GM12892 (cell line): Measurements from ENCODE around the gene TIMP3.

Source experiments
- POLR2A ChIP-seq: IDR thresholded peaks from 2 replicates; pipeline ENCODE4 v1.6.1; 2011; ENCODE audit warnings: low read depth, low read length, control low read depth
- POLR2AphosphoS5 ChIP-seq: IDR thresholded peaks from 2 replicates; pipeline ENCODE4 v1.6.1; 2011; ENCODE audit warnings: low read depth, low read length, control low read depth

DNA sequence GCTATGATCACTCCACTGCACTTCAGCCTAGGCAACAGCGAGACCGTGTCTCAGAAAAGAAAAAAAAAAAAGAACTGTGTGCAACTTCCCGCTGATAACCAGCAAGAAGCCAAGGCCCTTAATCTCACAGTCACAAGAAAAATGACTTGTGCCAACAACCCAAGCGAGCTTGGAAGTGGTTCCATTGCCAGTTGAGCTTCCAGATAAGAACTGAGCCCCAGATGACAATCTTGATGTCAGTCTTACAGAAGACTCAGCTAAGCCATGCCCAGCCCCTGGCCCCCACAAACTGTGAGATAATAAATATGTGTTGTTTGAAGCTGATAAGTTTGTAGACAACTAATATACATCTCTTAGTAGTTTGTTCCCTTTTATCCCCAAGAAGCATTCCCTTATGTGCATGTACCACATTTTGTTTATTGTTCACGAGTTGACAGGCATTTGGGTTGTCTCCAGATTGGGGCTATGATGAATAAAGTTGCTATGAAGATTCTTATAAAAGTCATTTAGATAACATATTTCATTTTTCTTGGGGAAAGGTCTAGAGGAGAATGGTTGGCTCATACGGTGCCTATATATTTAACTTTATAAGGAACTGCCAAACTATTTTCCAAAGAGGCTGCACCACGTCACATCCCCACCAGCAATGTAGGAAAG lies 85.9 kb downstream of the TIMP3 start:
- TF ChIP-seq POLR2A (no peak), POLR2AphosphoS5 (no peak)
